ENCODE data around the gene DLGAP1. TPM values are rescaled to one million over a fixed set of nuclear protein-coding genes. Genes with fewer than 3 reads are reported as not detected.

Gene DLGAP1
- total RNA-seq, 1 experiment from 2014 or later = 23.2 TPM

- no peak overlapping the region for H2BK120ac ChIP-seq (ENCODE audit: low read depth, low read length, poor library complexity, severe bottlenecking)
- peaks cover 9 to 10% of the 10 kb centered on the region in 2 experiments for H3K4me1 Mint-ChIP-seq
- H3K14ac ChIP-seq (ENCODE audit: insufficient read depth, low read length) = no peak overlapping the region
- H4K91ac ChIP-seq (ENCODE audit: insufficient read length, low read depth, low read length) = no peak overlapping the region
- no peaks in the 10 kb centered on the region for H3K27me3 Mint-ChIP-seq (ENCODE audit: low read depth)
- no peak overlapping the region for H3K4me2 ChIP-seq (ENCODE audit: insufficient read depth, insufficient read length, low read length)
- H3K27ac ChIP-seq (ENCODE audit: insufficient read length, low read depth, low read length) = no peak overlapping the region
- H3K23ac ChIP-seq (ENCODE audit: insufficient read length, low read depth, low read length) = no peak overlapping the region
- no peak overlapping the region for H3K4ac ChIP-seq (ENCODE audit: low read depth, low read length)
- H2BK20ac ChIP-seq (ENCODE audit: low read depth, low read length, poor library complexity, severe bottlenecking) = no peak overlapping the region
- H3T11ph ChIP-seq (ENCODE audit: low read length) = no peak overlapping the region
- no peak for DNase-seq
- peaks cover 4% of the 10 kb centered on the region for H3K79me1 ChIP-seq (ENCODE audit: insufficient read depth, low read depth, low read length, poor library complexity, severe bottlenecking)
- H3K18ac ChIP-seq (ENCODE audit: insufficient read length, low read depth, low read length) = no peak overlapping the region
- peaks cover 0 to 5% (median 5%) of the 10 kb centered on the region in 3 experiments; a peak in 4 of 7 replicates for H3K36me3 Mint-ChIP-seq (ENCODE audit: insufficient read depth in 1 of 3, low read depth in 3 of 3)
- H4K20me1 ChIP-seq (ENCODE audit: control insufficient read depth, insufficient read depth, insufficient read length) = peaks cover 4% of the 10 kb centered on the region
- no peaks in the 10 kb centered on the region for H3K27me3 ChIP-seq (ENCODE audit: insufficient read depth, low read length)
- H2BK15ac ChIP-seq (ENCODE audit: low read depth, low read length) = no peak overlapping the region
- H3K9ac ChIP-seq (ENCODE audit: extremely low read depth, insufficient read length, low read length) = no peak overlapping the region
- no peaks in the 10 kb centered on the region for H3K9me3 Mint-ChIP-seq
- no peak overlapping the region for H3K4me3 Mint-ChIP-seq
- H2AK5ac ChIP-seq (ENCODE audit: insufficient read length, low read length) = no peak overlapping the region
- H4K5ac ChIP-seq (ENCODE audit: insufficient read length, low read depth, low read length) = no peak overlapping the region
- H2BK5ac ChIP-seq (ENCODE audit: insufficient read length, low read length) = no peak overlapping the region
- no peak overlapping the region for H4K8ac ChIP-seq (replicated peaks; ENCODE audit: insufficient read length, low read depth, low read length)
- no peaks in the 10 kb centered on the region for H3K9me3 ChIP-seq (ENCODE audit: control insufficient read depth, low read depth, low read length)
- no peak overlapping the region for H2AFZ ChIP-seq (ENCODE audit: low read length)
- no peak for TF ChIP-seq CTCF (conservative IDR thresholded peaks at IDR 0.05)
- no peaks in the 10 kb centered on the region for H3K23me2 ChIP-seq (ENCODE audit: insufficient read length, low read depth, low read length, poor library complexity, severe bottlenecking)
- no peak overlapping the region for H3K56ac ChIP-seq (ENCODE audit: insufficient read length, low read depth, low read length)
- no peaks in the 10 kb centered on the region; the same call in 1 of the 2 replicates for H3K4me1 ChIP-seq (ENCODE audit: insufficient read depth, low read length)
- 0 out of 7 replicates have a peak overlapping the region, but pooled peaks of 1 of the 3 experiments have one; percentile 37 for H3K27ac Mint-ChIP-seq
- H2BK12ac ChIP-seq (ENCODE audit: insufficient read length, low read depth, low read length) = no peak overlapping the region
- 0 out of 2 replicates have a peak, but pooled peaks cover 1% of the 10 kb centered on the region for H3K79me2 ChIP-seq (ENCODE audit: insufficient read depth, low read length)
Measured at GRCh38 chr18:4412286-4412685, 42.8 kb downstream of the DLGAP1 start.
